Ishikawa (cell line): ENCODE results near the gene ACCS.

Source experiments
- CEBPB ChIP-seq: IDR thresholded peaks from 2 replicates; pipeline ENCODE4 v1.6.1; 2012
- CREB1 ChIP-seq: IDR thresholded peaks from 2 replicates; pipeline ENCODE4 v1.6.1; 2012; ENCODE audit warnings: low read depth
- EGR1 ChIP-seq: IDR thresholded peaks from 2 replicates; pipeline ENCODE4 v1.6.1; 2012
- EP300 ChIP-seq: IDR thresholded peaks from 2 replicates; pipeline ENCODE4 v1.6.1; 2012; ENCODE audit warnings: borderline replicate concordance
- FOXM1 ChIP-seq: IDR thresholded peaks from 2 replicates; pipeline ENCODE4 v1.6.1; 2012; ENCODE audit warnings: low read depth, borderline replicate concordance
- NFIC ChIP-seq: IDR thresholded peaks from 2 replicates; pipeline ENCODE4 v1.6.1; 2012
- RAD21 ChIP-seq: IDR thresholded peaks from 2 replicates; pipeline ENCODE4 v1.6.1; 2012; ENCODE audit warnings: low read depth
- REST ChIP-seq: IDR thresholded peaks from 2 replicates; pipeline ENCODE4 v1.6.1; 2012; ENCODE audit warnings: low read depth, mild to moderate bottlenecking
- TAF1 ChIP-seq: IDR thresholded peaks from 2 replicates; pipeline ENCODE4 v1.6.1; 2012; ENCODE audit warnings: low read depth, mild to moderate bottlenecking
- TCF12 ChIP-seq: IDR thresholded peaks from 2 replicates; pipeline ENCODE4 v1.6.1; 2012; ENCODE audit warnings: low read depth
- TEAD4 ChIP-seq: IDR thresholded peaks from 2 replicates; pipeline ENCODE4 v1.6.1; 2012
- YY1 ChIP-seq: IDR thresholded peaks from 2 replicates; pipeline ENCODE4 v1.6.1; 2012; ENCODE audit warnings: low read depth
- ZBTB7A ChIP-seq: IDR thresholded peaks from 2 replicates; pipeline ENCODE4 v1.6.1; 2012; ENCODE audit warnings: low read depth
- TF ChIP-seq, protein P1 (sequence below): IDR thresholded peaks from 2 replicates; pipeline ENCODE4 v1.6.1; 2012
- TF ChIP-seq, protein P2 (sequence below): IDR thresholded peaks from 2 replicates; pipeline ENCODE4 v1.6.1; 2012

Gene ACCS

GRCh38 chr11:44085330-44085729, 19.3 kb downstream of the ACCS start:
- TF ChIP-seq REST (no peak), TEAD4 (no peak), CEBPB (no peak), ZBTB7A (no peak), FOXM1 (no peak), TAF1 (no peak), CREB1 (no peak), EGR1 (no peak), TCF12 (no peak), EP300 (no peak), RAD21 (no peak), NFIC (no peak), YY1 (no peak)
- TF ChIP-seq, protein P1, sequence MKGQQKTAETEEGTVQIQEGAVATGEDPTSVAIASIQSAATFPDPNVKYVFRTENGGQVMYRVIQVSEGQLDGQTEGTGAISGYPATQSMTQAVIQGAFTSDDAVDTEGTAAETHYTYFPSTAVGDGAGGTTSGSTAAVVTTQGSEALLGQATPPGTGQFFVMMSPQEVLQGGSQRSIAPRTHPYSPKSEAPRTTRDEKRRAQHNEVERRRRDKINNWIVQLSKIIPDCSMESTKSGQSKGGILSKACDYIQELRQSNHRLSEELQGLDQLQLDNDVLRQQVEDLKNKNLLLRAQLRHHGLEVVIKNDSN, result no peak
- TF ChIP-seq, protein P2, sequence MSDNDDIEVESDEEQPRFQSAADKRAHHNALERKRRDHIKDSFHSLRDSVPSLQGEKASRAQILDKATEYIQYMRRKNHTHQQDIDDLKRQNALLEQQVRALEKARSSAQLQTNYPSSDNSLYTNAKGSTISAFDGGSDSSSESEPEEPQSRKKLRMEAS, result no peak

- TF ChIP-seq, protein P1, result no peak
- TF ChIP-seq CEBPB, result no peak
- no peak for TF ChIP-seq FOXM1
- TF ChIP-seq ZBTB7A, result no peak
- TF ChIP-seq, protein P2, result no peak
- no peak for TF ChIP-seq TCF12
- no peak for TF ChIP-seq REST
- no peak for TF ChIP-seq NFIC
- TF ChIP-seq YY1, result no peak
- no peak for TF ChIP-seq TEAD4
- TF ChIP-seq TAF1, result no peak
- TF ChIP-seq CREB1, result no peak
- no peak for TF ChIP-seq EP300
- TF ChIP-seq EGR1, result no peak
- no peak for TF ChIP-seq RAD21
These were observed 22.3 kb downstream of the ACCS start for GRCh38 chr11:44088377-44088776.

- no peak for TF ChIP-seq TEAD4
- TF ChIP-seq, protein P2, result no peak
- TF ChIP-seq EP300, result no peak
- TF ChIP-seq TCF12, result no peak
- no peak for TF ChIP-seq CEBPB
- TF ChIP-seq EGR1, result no peak
- no peak for TF ChIP-seq RAD21
- no peak for TF ChIP-seq REST
- TF ChIP-seq, protein P1, result no peak
- TF ChIP-seq TAF1, result no peak
- no peak for TF ChIP-seq YY1
- no peak for TF ChIP-seq CREB1
- TF ChIP-seq NFIC, result no peak
- no peak for TF ChIP-seq FOXM1
- no peak for TF ChIP-seq ZBTB7A
These were observed 22.8 kb downstream of the ACCS start for GRCh38 chr11:44088871-44089270.
